GM12801 (cell line): ENCODE data around the gene RIPPLY1.

Source experiments
- TF ChIP-seq, protein P1 (sequence below): IDR thresholded peaks from one replicate; pipeline ENCODE4 v1.5.1; 2011; ENCODE audit warnings: control low read depth; ENCODE audit not compliant: insufficient read length; ENCODE audit errors: extremely low read depth

Gene RIPPLY1, protein sequence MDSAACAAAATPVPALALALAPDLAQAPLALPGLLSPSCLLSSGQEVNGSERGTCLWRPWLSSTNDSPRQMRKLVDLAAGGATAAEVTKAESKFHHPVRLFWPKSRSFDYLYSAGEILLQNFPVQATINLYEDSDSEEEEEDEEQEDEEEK

DNA sequence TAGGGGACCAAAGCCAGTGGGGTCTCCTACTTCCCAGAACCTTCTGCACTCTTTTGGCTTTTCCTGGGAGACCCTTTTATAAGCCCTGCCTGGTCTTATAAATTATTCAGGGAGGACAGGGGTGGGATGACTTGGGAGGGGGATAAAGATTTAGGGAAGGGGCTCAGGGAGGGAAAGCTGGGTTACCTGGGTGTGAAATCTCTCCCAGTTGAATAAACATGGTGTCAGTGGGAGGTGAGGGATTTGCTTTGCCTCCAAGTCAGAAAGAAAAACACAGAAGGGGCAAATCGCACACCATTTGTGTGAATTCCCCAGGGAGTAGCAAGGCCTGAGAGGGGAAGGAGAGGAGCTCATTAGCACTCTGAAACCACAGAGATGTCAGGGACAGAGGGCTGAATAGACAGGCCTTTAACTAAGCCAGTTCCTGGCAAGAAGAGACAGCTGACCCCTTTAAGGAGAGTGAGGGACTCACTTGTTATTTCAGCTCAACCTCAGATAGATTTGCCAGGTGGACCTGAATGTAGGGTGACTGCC lies at the start of gene RIPPLY1:
TSS of gene RIPPLY1 (minus strand) at position 51 of the 534 bp plus-strand sequence. CDS start 54 bp downstream, outside the sequence.
- TF ChIP-seq, protein P1, sequence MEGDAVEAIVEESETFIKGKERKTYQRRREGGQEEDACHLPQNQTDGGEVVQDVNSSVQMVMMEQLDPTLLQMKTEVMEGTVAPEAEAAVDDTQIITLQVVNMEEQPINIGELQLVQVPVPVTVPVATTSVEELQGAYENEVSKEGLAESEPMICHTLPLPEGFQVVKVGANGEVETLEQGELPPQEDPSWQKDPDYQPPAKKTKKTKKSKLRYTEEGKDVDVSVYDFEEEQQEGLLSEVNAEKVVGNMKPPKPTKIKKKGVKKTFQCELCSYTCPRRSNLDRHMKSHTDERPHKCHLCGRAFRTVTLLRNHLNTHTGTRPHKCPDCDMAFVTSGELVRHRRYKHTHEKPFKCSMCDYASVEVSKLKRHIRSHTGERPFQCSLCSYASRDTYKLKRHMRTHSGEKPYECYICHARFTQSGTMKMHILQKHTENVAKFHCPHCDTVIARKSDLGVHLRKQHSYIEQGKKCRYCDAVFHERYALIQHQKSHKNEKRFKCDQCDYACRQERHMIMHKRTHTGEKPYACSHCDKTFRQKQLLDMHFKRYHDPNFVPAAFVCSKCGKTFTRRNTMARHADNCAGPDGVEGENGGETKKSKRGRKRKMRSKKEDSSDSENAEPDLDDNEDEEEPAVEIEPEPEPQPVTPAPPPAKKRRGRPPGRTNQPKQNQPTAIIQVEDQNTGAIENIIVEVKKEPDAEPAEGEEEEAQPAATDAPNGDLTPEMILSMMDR, result no peak

DNA sequence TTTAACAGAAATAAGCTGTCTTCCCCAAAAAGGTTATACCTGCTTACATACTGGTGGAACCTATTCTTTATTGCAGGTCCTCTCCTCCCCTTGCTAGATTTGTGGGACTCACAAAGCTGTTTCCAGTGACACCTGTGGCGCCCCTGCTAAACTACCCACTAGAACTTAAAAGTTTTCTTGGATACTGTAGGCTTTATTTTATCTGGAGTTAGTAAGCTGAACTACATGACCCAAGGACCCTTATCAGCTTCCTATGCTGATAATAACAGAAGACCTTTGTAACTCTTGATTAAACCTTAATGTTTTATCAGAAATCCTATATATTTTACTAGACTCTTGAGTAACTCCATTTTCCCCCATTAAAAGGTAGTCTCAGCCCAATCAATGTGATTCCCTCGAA lies 49.4 kb upstream of the RIPPLY1 start:
- TF ChIP-seq, protein P1, result no peak

DNA sequence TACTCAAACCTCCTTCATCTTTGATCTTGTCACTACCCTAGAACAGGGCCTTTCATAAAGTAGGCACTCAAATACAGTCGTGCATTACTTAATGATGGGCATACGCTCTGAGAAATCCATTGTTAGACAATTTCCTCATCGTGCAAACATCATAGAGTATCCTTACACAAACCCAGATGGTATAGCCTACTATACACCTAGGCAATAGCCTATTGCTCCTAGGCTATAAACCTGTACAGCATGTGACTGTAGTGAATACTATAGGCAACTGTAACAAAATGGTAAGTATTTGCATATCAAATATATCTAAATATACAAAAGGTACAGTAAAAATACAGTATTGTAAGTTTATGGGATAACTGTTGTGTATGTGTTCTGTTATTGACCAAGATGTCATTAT lies 48.9 kb upstream of the RIPPLY1 start:
- TF ChIP-seq, protein P1, result no peak

DNA sequence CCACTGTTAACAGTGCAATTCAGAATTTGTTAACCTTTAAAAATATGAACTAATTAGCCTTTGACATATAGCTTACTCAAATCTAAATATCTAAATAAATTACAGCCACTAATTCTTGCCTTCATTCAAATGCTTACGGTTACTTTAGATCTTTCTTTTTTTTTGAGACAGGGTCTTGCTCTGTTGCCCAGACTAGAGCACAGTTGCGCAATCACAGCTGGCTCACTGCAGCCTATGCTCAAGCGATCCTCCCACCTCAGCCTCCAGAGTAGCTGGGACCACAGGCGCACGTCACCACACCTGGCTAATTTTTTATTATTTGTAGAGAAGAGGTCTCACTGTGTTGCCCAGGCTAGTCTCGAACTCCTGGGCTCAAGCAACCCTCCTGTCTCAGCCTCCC lies 48.1 kb upstream of the RIPPLY1 start:
- TF ChIP-seq, protein P1, result no peak

DNA sequence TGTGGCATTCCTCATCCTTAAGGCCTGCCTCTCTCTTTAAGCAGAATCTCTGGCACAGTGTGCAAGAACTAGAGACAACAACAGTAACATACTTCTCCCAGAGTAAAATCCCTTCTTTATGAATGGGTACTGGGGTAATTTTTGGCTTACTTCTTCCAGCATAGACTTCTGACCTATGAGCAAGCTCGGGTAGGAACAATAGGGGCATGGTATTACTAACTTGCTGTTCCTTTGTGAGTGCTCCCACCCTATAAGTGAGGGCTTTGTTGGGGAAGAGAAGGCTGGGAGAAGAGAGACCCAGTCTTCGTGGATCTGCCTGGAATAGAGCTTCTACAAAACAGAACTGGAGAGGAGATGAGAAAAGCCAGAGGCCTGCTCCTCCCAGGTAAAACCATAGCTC lies 47.2 kb upstream of the RIPPLY1 start:
- TF ChIP-seq, protein P1, result no peak

DNA sequence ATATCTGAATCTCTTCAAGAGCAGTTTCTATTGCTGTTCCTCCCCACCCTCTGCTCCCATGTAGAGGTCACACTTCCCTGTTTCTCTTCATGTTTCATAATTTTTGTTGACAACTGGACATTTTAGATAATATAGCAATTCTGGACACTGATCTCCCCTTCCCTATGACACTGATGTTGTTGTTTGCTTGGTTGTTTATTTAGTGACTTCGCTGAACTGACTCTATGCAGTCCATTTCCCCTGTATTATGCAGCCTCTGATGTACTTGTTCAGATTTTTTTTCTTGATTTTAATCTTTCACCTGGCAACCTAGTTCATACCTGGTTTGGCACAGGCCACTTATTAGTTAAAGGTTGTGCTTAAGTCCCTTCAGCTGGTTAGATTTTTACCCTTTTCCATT lies 46.2 kb upstream of the RIPPLY1 start:
- TF ChIP-seq, protein P1, result no peak

DNA sequence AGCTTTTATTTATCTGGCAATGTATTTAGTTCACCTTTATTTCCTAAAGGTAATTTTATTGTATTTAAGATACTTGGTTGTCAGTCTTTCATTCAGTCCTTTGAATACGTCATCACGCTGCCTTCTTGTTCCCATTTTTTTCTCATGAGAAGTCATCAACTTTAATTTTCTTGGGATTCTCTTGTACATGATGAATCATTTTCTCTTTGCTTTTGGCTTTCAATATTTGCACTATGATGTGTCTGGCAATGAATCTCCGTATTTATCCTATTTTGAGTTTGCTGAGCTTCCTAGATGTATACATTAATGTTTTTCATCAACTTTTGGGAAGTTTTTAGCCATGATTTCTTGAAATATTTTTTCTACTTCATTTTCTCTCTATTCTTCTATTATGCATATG lies 45.5 kb upstream of the RIPPLY1 start:
- TF ChIP-seq, protein P1, result no peak
